Choroid plexus epithelial cell (primary cell): ENCODE results near the gene SYP.

Experiments
- DNase-seq: peaks from one replicate; pipeline ENCODE4 v3.0.0-alpha.2; 2010; ENCODE audit warnings: low read depth
- H3K4me3 ChIP-seq: 2 replicates; pipeline ENCODE4 v1.5.1; 2011; ENCODE audit warnings: low read depth, mild to moderate bottlenecking, control low read depth, low read length, moderate library complexity
- CTCF ChIP-seq: conservative IDR thresholded peaks from 2 replicates; pipeline ENCODE4 v1.5.1; 2011; ENCODE audit warnings: low read depth, mild to moderate bottlenecking, control low read depth, inconsistent platforms, low read length, moderate library complexity

The SYP gene

GRCh38 chrX:49204017-49204416, 4.0 kb upstream of the SYP start:
- DNase-seq = no peak
- no peak for TF ChIP-seq CTCF
- H3K4me3 ChIP-seq = no peak overlapping the region

DNA sequence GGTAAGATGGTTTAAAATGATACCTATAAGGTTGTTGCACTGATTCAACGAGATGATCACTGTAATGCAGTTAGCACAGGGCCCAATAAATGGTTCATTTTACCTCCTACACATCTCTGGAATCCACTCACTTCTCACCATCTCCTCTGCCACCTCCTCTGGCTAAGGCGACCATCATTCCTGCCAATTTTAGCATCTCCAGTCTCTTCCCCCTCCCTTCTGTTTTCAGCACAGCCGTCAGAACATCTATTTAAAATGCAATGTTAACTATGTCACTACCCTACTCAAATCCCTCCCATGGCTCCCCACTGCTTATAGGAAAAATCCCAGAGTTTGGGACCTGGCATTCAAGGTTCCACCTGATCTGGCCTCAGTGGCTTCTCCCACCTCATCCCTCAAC, 3.5 kb upstream of the SYP start:
- DNase-seq = no peak
- H3K4me3 ChIP-seq = no peak overlapping the region
- no peak for TF ChIP-seq CTCF

DNA sequence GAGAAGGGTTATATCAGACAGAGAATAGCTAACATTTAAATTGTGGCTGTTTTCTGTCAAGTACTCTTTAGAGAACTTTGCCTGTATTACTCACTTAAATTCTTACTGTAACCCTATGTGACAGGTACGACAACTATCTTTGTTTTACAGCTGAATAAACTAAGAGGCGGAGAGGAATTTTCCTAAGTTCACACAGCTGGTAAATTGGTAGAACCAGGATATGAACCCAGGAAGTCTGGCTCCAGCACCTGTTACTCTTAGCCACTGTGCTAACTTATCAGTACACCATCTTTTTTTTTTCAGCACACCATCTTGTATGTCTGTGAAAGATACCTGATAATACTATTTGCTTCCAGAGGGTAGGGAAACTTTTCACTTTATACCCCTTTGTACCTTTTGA, 2.0 kb upstream of the SYP start:
- no peak overlapping the region for H3K4me3 ChIP-seq
- DNase-seq = no peak
- TF ChIP-seq CTCF = no peak

GRCh38 chrX:49199315-49199595, 738 bp downstream of the SYP start:
- TF ChIP-seq CTCF = no peak
- no peak for DNase-seq
- no peak overlapping the region for H3K4me3 ChIP-seq

- no peak for DNase-seq
- no peak for TF ChIP-seq CTCF
- H3K4me3 ChIP-seq = no peak overlapping the region
Observed at GRCh38 chrX:49198540-49199314, 1.3 kb downstream of the SYP start.

DNA sequence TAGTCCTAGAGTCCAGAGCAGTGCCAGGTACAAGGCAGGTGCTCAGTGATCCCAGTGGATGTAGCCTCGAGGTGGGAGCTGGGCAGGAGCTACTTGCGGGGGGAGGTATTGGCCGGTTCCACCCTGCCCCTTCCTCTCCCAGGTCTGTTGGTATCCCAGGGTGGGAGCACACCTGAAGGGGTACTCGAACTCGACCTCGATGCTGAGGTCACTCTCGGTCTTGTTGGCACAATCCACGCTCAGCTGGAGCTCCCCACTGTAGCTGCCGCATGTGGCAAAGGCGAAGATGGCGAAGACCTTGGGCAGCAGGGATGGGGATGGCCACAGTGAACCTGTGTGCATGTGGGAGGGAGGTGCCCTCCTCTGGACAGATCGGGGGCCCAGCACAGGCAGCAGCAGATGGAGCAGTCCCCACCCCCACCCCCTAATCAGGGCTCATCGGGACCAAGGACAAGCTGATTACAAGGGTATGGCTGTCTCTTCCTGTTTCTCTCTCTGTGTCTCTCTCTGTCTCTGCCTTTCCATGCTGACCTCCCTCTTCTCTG, 2.4 kb downstream of the SYP start:
- H3K4me3 ChIP-seq = no peak overlapping the region
- DNase-seq = no peak
- no peak for TF ChIP-seq CTCF

DNA sequence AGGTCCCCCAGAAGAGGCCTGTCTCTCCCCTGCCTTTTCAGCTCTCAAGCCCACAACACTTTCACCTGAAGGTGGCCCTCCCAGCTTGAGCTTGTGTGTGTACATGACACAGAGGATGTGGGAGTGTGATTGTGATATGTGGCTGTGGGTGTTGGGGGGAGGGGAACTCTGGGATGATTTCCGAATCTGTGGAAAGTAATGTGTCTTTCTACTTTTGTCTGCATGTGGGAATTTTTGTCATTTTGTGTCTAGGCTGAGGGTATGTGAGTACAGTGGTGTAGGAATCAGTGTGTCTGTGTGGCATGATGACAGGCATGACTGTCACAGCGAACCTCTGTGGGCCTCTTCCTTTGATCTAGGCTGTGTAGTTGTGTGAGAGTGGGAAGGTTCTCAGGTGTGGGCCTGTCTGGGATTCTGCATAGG, 6.4 kb downstream of the SYP start:
- DNase-seq = no peak
- H3K4me3 ChIP-seq = no peak overlapping the region
- TF ChIP-seq CTCF = no peak
